ENCODE results near the gene SYT5. TPM values are rescaled to one million over a fixed set of nuclear protein-coding genes. Genes with fewer than 3 reads are reported as not detected.
"Not testable (repeated sequence)": the region's sequence is repeated elsewhere in the genome, so short reads cannot be mapped to it uniquely, and the experiment has no call there.

SYT5 gene
- total RNA-seq, 6 experiments from 2014 or later: 0.06 to 1.7 TPM; not detected in 4

DNA sequence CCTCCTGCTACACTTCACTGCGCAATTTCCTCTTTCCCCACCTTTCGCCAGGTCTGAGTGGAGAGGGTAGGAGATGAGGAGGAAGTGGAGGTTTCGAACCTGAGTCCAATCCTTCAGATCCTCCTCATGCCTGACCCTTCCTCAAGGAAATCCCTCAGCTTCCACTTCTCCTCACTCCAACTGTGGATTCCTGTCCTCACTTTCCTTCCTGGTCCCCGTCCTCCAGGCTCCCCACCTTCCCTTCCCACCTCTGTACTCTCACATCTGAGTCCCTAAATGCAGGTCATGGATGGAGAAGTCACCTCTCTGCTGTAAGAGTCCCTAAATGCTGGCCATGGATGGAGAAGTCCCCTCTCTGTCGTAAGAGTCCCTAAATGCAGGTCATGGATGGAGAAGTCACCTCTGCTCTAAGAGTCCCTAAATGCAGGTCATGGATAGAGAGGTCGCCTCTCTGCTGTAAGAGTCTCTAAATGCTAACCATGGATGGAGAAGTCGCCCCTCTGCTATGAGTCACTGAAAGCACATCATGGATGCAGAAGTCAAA is 45.4 kb upstream of the SYT5 start:
- intact Hi-C loops (cut with DNase I): no loop called here
- Histone ChIP-seq H3K4me3 (no peak overlapping the region), H3K36me3 (peaks cover 0 to 13% (median 1%) of the 10 kb centered on the region in 4 donors), H3K4me1 (peaks cover 0 to 13% (median 5%) of the 10 kb centered on the region in 4 donors), H3K27ac (no peak overlapping the region), H3K27me3 (no peaks in the 10 kb centered on the region), H3K9me3 (no peaks in the 10 kb centered on the region)
- DNase-seq (no peak), ATAC-seq (no peak)
- TF ChIP-seq POLR2A (IDR thresholded peaks at IDR 0.05): no peak
- 92% methylated on average over 4 of the region's 7 CpGs for WGBS (ENCODE audit: insufficient coverage, low coverage, low lambda C conversion rate, missing lambda C conversion rate)

DNA sequence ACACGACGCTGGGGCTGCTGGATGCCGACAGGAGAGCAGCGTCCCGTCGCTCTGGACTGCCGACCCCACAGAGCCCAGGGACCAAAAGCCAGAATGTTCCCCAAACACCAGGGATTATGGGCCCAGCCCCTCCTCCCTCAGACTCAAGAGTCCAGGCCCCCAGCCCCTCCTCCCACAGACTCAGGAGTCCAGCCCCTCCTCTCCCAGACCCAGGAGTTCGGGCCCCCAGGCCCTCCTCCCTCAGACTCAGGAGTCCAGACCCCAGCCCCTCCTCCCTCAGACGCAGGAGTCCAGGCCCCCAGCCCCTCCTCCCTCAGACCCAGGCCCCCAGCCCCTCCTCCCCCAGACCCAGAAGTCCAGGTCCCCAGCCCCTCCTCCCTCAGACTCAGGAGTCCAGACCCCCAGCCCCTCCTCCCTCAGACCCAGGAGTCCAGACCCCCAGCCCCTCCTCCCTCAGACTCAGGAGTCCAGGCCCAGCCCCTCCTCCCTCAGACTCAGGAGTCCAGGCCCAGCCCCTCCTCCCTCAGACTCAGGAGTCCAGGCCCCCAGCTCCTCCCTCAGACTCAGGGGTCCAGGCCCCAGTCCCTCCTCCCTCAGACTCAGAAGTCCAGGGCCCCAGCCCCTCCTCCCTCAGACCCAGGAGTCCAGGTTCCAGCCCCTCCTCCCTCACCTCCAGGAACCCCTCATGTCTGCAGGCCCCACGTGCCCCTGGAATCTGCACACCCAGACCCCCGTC is 44.8 kb upstream of the SYT5 start:
- H3K9me3 ChIP-seq; H3K27me3 ChIP-seq; DNase-seq; ATAC-seq; H3K27ac ChIP-seq; H3K36me3 ChIP-seq; H3K4me3 ChIP-seq; intact Hi-C loops (cut with DNase I): not testable (repeated sequence)
- 70% methylated on average over 3 of the region's 11 CpGs for WGBS (ENCODE audit: insufficient coverage, low coverage, low lambda C conversion rate, missing lambda C conversion rate)
- H3K4me1 ChIP-seq: peaks cover 0 to 12% (median 5%) of the 10 kb centered on the region in 4 donors

DNA sequence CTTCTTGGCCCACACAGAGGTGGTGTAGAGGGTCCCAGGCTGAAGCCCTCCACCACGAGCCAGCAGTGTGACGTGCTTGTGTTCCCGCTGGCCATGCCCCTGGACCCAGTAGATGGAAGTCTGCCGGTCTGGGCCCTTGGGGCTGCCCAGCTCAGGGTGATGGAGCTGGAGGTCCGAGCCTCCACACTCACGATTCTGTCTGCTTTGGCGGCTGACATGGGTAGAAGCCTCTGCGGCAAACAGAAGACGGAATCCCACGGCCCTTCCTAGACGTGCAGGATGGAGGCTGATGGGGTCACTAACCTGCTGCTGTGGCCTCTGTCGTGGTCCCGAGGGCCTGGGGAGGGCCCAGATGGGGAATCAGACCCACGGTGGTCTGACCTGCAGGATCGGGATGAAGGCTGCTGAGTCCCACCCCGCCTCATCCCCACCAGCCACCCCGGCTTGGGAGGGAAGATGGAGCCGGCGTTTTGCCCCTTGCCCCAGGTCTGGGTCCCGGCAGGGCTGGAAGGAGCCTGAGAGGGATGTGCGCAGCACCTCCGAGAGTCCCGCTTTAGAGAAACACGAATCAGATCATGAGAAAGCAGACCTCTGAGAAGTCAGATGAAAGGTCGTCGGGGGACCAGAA is 44.1 kb upstream of the SYT5 start:
- intact Hi-C loops (cut with DNase I): no loop called here
- no peak for ATAC-seq
- Histone ChIP-seq H3K4me1 (peaks cover 0 to 5% (median 4%) of the 10 kb centered on the region in 4 donors), H3K4me3 (no peak overlapping the region), H3K36me3 (peaks cover 0 to 5% (median 0%) of the 10 kb centered on the region in 4 donors), H3K27ac (no peak overlapping the region), H3K9me3 (no peaks in the 10 kb centered on the region), H3K27me3 (no peaks in the 10 kb centered on the region)
- 57% methylated on average over 4 of the region's 26 CpGs for WGBS (ENCODE audit: insufficient coverage, low coverage, low lambda C conversion rate, missing lambda C conversion rate)
- no peak for DNase-seq
- TF ChIP-seq POLR2A (IDR thresholded peaks at IDR 0.05): no peak
- TF ChIP-seq, protein P1, sequence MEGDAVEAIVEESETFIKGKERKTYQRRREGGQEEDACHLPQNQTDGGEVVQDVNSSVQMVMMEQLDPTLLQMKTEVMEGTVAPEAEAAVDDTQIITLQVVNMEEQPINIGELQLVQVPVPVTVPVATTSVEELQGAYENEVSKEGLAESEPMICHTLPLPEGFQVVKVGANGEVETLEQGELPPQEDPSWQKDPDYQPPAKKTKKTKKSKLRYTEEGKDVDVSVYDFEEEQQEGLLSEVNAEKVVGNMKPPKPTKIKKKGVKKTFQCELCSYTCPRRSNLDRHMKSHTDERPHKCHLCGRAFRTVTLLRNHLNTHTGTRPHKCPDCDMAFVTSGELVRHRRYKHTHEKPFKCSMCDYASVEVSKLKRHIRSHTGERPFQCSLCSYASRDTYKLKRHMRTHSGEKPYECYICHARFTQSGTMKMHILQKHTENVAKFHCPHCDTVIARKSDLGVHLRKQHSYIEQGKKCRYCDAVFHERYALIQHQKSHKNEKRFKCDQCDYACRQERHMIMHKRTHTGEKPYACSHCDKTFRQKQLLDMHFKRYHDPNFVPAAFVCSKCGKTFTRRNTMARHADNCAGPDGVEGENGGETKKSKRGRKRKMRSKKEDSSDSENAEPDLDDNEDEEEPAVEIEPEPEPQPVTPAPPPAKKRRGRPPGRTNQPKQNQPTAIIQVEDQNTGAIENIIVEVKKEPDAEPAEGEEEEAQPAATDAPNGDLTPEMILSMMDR (IDR thresholded peaks at IDR 0.05): no peak

DNA sequence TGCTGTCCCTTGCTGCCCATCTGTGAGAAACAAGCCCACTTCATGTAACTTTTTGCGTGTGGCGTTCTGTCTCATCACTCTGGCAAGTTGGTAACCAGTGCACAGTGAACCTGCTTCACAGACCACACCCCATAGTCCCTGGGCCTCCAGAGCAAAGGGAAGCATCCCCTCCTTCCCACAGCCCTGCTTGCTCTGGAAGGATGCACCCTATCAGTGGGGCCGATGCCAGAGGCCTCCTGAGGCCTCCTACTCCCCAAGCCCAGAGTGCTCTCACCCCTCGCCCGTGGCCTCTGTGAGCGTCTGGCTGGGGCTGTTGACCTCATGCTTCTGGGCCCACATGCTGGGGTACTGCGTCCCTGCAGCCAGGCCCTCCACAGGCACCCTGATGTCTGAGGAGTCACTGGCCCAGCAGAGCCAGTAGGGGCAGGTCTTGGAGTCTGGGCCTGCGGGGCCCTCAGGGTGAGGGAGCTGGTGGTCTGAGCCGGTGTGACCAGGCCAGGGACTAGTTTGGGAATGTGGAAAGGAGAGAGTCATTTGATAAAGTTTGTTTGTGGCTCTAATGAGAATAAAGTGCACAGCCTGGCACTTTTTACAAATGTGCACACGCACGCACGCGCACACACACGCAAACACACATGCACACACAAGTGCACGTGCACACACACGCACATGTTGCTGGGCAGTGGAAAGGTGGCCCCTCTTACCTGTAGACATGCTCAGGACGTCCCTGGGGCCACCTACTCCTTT is 43.4 kb upstream of the SYT5 start:
- Histone ChIP-seq H3K27me3 (no peaks in the 10 kb centered on the region), H3K9me3 (no peaks in the 10 kb centered on the region), H3K36me3 (peaks cover 0 to 5% (median 0%) of the 10 kb centered on the region in 4 donors), H3K4me3 (no peak overlapping the region), H3K27ac (no peak overlapping the region), H3K4me1 (no peaks in the 10 kb centered on the region)
- TF ChIP-seq POLR2A (IDR thresholded peaks at IDR 0.05): no peak
- TF ChIP-seq, protein P1 (IDR thresholded peaks at IDR 0.05): no peak
- DNase-seq (no peak), ATAC-seq (no peak)
- WGBS (ENCODE audit: insufficient coverage, low coverage, low lambda C conversion rate, missing lambda C conversion rate): 60% methylated on average over 1 of the region's 17 CpGs
- intact Hi-C loops (cut with DNase I): no loop called here

DNA sequence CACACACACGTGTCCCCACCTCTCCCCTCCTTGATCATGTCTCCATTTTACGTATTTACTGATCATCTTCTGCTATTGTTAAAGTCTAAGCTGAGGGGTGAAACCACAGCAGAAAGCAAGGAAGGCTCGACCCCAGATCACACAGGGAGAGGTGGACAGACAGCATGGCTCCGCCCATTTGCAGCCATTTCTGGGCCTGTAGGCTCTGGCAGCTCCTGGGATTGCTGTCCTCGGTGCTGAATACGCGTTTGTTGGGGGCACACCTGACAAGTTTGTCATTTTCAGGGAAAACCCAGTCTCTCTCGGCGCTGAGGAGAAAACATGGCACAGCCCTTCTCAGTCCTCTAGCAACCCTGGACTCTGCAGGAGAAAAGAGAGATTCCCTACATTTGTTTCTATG is 40.4 kb upstream of the SYT5 start:
- DNase-seq (no peak), ATAC-seq (no peak)
- peaks cover 0 to 11% (median 0%) of the 10 kb centered on the region in 4 donors for H3K4me1 ChIP-seq
- H3K27me3 ChIP-seq: no peaks in the 10 kb centered on the region
- H3K27ac ChIP-seq: no peak overlapping the region
- intact Hi-C loops (cut with DNase I): no loop called here
- TF ChIP-seq, protein P1 (IDR thresholded peaks at IDR 0.05): no peak
- TF ChIP-seq POLR2A (IDR thresholded peaks at IDR 0.05): no peak
- no peak overlapping the region for H3K4me3 ChIP-seq
- H3K36me3 ChIP-seq: no peaks in the 10 kb centered on the region
- WGBS (ENCODE audit: insufficient coverage, low coverage, low lambda C conversion rate, missing lambda C conversion rate): 73% methylated on average over 5 of the region's 9 CpGs
- H3K9me3 ChIP-seq: no peaks in the 10 kb centered on the region
